HG03469 (cell line): ENCODE measurements around the gene PCDHGA1.

ENCODE experiments used
- ATAC-seq: cut with Tn5 transposase; IDR thresholded peaks from one replicate; pipeline ENCODE4 v1.9.1; 2021; ENCODE audit warnings: mild to moderate bottlenecking, moderate library complexity, moderate number of reproducible peaks; ENCODE audit not compliant: unreplicated experiment

Gene PCDHGA1

GRCh38 chr5:141527426-141527825 lies 197.1 kb downstream of the PCDHGA1 start:
- no peak for ATAC-seq

- ATAC-seq = no peak
Measured at GRCh38 chr5:141528291-141528984, 198.1 kb downstream of the PCDHGA1 start.

GRCh38 chr5:141529002-141529401 lies 198.7 kb downstream of the PCDHGA1 start:
- ATAC-seq = no peak

GRCh38 chr5:141529873-141530272 lies 199.6 kb downstream of the PCDHGA1 start:
- no peak for ATAC-seq

- ATAC-seq = no peak
Measured at GRCh38 chr5:141532726-141533125, 202.4 kb downstream of the PCDHGA1 start.

GRCh38 chr5:141533897-141534296 lies 203.6 kb downstream of the PCDHGA1 start:
- no peak for ATAC-seq

- no peak for ATAC-seq
Measured at GRCh38 chr5:141534492-141535213, 204.3 kb downstream of the PCDHGA1 start.

GRCh38 chr5:141543053-141543452 lies 212.7 kb downstream of the PCDHGA1 start:
- ATAC-seq = no peak

GRCh38 chr5:141547488-141547887 lies 217.2 kb downstream of the PCDHGA1 start:
- ATAC-seq = no peak

GRCh38 chr5:141547921-141548320 lies 217.6 kb downstream of the PCDHGA1 start:
- ATAC-seq = no peak

GRCh38 chr5:141557681-141558136 lies 227.4 kb downstream of the PCDHGA1 start:
- peak; percentile 37 for ATAC-seq

- ATAC-seq = no peak
Measured at GRCh38 chr5:141558150-141558549, 227.8 kb downstream of the PCDHGA1 start.

GRCh38 chr5:141559461-141559860 lies 229.1 kb downstream of the PCDHGA1 start:
- no peak for ATAC-seq

GRCh38 chr5:141560151-141560550 lies 229.8 kb downstream of the PCDHGA1 start:
- no peak for ATAC-seq

GRCh38 chr5:141560725-141561483 lies 230.6 kb downstream of the PCDHGA1 start:
- no peak for ATAC-seq
